Occipital lobe (tissue), 2 donors: ENCODE measurements around the gene KCNMA1. TPM values are rescaled to one million over a fixed set of nuclear protein-coding genes. Genes with fewer than 3 reads are reported as not detected.
"Not testable (repeated sequence)": the region's sequence is repeated elsewhere in the genome, so short reads cannot be mapped to it uniquely, and the experiment has no call there.

Experiments used
- DNase-seq: peaks from one replicate; lab custom pipeline; 2025; lab: John Stamatoyannopoulos, UW
- total RNA-seq: library from RNA; depleted of rRNA; stranded (reverse); fragments of >200 nt; gene quantifications from one replicate; pipeline ENCODE4 v1.2.3, GENCODE V29; 2014

Gene KCNMA1
- total RNA-seq, 1 donor from 2014 or later = 43.0 TPM

DNA sequence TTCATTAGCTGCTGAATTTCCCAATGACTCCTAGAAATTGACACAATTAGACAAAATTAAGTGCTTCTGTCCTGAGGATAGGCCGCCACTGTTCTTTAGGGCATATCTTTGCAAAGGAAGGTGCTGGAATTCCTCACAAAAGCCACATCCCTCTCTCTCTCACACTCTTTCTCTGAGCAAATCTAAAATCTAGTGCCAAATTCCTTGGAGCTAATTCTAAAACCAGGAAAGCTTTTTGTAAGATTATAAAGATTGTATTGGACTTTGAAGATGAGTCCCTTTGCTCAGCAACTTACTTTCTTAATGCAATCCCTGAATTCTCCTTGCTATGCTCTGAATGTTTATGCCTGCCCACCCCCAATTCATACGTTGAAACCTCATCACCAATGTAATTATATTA, 288.9 kb downstream of the KCNMA1 start:
- DNase-seq = no peak

DNA sequence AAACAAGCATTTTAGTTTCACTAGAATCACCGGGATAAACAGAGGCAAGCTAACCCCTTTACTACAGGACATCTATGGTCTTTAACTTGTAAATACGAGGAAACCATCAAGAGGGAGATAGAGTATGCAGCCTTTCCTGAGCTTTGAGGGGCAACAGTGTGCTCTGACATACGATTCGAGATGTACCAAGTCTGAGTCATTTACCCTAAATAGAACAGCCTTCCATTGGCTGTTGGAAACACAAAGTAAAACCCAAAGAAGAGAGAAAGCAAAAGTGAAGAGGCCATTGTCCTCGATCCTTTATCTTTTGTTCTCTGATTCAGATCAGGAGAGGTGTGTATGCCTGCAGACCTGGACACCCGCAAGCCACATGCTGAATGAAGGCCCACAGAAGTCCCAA, 289.5 kb downstream of the KCNMA1 start:
- DNase-seq = no peak

DNA sequence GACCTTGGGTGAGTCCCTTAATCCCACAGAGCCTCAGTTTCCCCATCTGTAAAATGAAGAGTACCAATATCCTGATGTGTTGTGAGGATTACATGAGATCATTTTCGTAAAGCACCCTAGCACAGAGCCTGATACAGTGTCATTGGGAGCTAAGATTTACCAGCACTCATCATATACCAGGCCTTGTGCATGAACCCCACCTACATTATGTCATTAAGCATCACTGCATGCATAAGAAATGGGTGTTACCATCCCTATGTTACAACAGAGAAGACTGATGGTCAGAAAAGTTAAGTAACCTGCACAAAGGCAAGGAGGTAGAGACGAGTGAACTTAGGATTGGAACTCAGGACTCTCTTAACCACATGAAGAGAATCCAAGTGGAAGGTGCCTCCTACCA, 290.6 kb downstream of the KCNMA1 start:
- DNase-seq = no peak

DNA sequence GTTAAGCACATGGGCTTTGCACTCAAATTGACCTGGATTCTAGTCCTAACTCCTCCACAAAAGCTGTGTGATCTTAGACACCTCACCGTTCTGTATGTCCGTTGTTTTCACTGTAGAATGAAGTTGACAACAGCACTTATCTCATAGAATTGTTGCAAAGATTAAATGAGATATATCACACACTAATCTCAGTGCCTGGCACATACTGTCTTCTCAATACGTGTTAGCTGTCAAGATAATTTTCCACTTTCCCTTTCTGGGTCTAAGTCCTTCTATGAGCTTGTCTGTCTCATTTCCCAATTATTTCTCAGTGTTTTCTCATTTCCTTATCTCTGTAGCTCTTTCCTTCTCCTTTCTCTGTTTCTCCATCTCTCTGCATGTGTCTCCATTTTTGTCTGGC, 296.6 kb downstream of the KCNMA1 start:
- DNase-seq = no peak

DNA sequence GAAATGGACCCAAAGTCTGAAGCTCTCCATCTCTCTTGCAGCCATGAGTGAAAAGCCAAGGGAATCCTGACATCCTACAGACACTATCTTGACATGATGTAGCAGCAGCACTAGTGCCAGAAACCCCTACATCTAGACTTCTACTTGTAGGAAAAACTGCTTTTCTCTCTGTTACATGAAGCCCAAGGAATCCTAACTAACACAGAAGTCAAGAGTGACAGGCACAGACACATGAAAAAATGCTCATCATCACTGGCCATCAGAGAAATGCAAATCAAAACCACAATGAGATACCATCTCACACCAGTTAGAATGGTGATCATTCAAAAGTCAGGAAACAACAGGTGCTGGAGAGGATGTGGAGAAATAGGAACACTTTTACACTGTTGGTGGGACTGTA, 297.7 kb downstream of the KCNMA1 start:
- DNase-seq = not testable (repeated sequence)

DNA sequence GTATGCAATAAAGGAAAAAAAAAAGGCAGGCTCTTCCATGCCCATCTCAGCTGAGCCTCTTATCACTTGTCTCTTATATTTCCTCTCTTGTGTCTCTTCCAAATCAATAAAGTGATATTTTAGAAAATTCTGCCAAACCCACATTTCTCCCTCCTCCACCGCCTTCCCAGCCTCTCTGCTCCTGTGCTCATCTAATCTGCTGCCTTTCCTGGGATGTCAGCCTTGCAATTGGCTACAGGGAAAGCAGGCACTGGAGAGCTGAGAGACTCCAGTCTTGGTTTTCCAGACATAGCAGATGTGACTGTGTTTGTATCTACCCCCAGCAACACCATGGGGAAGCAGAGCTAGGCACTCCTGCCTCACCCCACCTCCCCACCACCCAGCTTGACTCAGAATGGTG, 298.4 kb downstream of the KCNMA1 start:
- DNase-seq = no peak

DNA sequence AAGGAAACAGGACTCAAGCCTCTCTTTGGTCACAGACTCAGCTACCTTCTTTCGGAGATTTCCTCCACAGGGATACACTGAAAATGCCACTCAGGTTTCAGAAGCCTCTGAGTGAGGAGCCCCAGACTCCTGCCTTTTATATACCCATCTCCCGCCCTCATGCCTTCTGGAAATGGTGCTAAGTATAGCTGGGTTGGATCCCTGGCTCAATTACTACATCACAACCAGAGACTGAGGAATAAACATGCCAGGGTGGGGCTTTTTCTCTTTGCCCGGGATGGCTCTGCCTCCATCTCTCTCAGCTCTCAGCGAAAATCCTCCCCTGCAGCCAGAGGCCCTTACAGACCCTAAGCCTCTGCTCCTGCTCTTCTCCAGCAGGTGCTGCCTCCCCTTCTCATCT, 299.5 kb downstream of the KCNMA1 start:
- DNase-seq = no peak

DNA sequence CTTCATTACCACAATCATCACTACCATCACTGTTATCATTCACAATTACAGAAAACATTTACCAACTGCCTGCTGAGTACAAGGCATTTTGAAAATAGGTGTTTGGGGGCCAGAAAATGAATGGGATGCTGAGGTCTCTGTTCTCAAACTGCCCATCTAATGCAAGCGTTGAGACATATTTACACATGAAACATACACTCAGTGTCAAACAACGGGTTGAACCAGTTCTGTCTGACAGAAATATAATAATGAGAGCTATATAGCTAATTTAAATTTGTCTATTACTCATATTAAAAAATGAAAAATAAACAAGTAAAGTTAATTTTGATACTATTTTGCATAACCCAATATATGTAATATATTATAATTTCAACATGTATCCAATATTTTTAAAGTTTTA, 303.1 kb downstream of the KCNMA1 start:
- DNase-seq = no peak

DNA sequence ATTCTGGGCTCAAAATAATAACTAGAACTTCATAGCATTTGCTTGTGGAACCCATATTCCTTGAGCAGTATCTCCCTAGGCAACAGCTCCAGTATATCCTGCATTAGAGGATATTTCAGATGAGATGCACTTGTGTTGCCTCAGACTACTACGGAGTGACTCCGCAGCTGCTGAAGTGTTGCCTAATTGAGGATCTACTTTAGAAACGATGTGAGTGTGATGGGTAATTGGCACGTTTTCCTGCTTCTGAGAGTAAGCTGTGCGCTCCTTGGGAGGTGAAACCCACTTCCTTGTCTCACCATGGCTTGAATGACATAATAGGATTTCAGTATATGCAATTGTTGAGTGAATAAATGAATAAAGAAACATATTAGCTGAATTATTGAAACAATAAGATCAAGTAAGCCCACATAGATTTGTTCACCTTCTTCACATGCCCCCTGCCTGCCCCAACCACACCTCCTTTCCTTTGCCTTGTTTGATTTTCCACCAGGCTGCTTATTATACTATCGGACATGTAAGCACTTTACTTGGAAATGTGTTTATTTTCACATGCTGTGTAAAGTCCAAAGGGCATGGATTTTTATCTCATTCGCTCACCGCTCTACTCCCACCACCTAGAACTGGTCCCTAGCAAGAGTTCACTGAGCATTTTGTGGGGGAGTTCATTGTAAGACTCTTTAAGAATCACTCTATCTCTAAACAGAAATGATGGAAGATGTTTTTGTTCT, 303.8 kb downstream of the KCNMA1 start:
- DNase-seq = no peak

DNA sequence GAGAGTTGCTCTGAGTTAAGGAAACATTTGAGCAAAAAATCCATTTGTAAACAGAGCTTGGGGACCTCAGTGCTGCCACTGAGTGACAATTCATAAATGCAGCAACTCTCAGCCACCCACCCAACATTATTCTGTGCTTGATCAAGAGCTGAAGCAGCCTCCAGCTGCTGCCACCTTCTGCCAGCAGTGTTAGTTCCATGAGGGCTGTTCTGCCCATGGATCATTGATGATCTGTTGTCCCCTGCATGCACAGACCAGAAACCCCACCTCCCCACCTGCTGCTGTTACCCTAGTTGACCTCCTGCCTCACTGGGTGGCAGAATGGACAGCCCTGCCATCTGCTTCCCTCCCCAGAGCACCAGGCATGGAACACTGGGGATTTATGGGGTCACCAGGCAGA, 305.4 kb downstream of the KCNMA1 start:
- no peak for DNase-seq

DNA sequence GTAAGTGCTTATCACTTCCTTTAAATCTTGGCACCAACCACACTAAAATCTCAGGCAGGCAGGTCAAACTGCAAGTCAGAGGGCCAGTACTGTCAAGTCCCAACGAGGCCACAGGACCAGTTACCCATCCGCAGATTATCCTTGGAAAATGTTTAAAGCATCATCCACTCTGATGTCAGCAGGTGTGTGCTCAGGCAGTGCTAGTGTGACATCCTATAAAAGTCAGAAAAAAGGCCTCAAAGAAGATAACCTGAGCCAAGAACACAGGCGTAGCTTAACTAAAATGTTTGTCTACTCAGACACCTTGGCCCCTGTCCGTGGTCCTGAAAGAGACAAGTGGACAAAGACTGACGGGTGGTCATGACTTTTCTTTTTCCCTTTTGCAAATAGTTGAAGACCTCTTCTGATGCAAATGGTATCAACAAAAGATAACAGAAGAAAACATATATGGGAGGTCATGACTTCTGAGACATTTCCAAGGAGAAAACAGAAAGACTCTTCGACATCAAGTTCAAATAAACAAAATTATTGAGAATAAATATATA, 309.3 kb downstream of the KCNMA1 start:
- DNase-seq = no peak

DNA sequence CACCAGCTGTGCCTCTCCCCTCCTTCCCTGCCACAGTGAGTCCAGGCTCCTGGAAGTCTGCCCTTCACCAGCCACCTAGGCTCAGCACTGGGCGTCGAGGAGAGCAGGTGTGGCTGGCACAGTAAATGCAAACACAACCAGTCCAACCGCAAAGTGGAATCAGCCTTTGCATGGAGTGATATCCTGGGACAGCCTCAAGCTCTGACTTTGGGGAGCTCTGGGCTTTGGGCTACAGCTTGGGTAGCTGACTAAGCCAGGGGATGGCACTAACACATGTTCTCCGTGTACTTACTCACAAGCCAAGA, 312.4 kb downstream of the KCNMA1 start:
- DNase-seq = no peak

DNA sequence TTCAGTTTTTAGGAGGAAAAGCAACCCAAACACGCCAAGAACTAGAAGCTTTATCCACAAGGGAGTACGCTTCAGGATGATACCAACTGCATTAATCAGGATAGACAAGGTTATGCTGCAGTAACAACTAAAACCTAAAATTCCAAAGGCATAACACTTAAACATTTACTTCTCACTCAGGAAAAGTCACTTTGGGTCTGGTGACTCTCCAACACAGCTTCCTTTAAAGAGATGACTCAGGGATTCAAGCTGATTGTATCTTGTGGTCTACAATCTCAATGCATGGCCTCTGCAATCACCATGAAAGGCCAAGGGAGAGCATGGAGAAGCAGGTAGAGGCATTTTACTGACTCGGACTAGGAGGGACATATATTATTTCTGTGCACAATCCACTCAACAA, 315.8 kb downstream of the KCNMA1 start:
- DNase-seq = no peak

DNA sequence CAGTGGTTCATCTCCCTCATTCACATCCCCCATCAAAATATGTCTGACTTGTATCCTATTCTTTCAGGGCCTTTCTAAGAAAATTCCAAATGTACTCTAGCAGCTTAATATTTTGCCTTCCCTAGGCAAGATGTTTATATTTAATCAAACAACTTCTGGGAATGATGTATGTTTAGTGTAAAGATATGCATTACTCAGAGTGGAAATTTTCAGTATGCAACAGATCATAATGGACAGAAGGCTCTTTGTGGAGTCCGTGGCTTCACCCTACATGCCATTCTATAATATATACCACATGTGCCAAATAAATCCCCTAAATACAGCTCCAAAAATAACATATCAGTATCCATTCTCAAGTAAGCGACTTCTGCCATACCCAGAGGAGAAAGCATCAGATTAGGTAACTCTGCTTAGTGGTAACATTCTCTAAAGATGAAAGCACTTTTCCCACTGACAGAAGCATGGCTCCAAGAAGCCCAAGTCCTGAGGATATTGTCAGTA, 316.6 kb downstream of the KCNMA1 start:
- no peak for DNase-seq

DNA sequence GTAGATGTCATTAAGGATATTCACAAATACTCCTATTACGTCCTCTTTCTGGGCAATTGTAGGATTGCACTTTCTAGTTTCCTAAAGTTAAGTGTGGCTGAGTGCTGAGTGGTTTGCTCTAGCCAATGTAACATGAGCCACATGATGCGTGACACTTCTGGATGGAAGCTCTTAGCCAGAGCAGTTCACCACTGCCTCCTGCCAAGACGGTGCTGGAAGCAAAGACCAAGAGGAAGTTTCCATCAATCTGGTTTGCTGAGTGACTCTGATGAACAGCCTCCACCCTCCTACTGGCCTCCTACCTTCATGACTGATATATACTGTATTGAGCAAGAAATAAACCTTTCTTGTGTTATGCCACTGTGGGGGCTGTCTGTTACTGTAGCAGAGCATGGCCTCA, 318.1 kb downstream of the KCNMA1 start:
- no peak for DNase-seq

DNA sequence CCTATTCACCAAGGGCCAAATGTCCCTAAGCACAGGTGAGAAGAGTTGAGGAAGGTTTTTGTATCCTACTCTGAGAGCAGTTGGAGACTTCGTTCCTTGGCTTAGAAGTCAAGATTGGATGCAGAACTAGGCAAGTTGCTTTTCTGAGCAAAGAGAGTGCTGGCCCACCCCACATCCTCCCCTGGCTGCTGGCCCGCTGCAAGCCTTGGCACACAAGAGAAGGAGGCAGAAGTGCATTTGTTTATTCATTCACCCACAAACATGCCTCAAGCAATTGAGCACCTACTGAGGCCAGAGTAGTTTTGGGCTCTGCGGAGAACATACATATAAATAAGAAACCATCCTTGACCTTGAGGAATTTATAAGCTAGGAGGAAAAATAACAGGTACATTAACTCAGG, 318.9 kb downstream of the KCNMA1 start:
- no peak for DNase-seq

DNA sequence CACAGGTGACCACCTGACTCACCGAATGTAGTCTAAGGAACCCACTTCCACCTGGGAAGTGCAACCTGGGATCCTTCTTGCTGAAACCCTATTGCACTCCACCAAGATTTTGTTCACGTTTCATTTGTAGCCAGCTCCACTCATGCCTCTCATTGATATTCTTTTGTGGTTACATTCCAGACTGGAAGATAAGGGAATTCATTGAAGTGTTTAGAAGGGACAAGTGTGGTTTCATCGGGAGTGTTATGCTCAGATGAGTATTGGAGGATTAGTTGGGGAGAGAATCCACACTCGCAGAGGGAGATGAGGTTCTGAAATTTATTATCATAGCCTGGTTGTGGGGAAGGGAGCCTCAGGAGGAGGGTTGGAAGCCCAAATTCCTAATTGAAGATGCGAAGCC, 320.4 kb downstream of the KCNMA1 start:
- no peak for DNase-seq

DNA sequence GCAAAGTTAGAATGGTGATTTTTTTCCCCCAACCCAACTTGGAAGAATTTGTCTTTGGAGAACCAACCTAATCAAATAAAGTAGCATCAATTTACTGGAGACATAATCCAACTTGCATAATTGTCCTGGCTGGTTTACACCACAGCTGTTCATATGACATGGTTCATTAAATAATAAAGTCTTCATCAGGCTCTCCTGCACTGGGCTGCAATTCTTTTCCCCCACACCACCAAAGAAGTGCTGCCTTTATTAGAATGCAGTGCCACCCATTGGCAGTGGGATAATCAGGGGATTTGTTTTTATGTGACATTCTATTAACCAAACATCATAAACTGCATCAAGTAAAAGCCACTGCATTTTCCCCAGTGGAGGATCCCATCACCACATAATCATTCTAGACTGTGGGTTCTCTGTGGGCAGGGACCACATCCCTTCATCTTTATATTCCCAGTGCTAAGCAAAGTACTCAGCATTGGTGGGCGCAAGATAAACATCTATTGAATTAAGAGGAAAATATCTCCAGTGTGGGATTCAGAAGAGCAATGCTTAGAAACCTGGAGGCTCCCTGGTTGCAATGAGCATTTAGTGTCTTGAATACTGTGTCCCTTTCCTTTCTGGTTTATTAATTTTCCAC, 322.0 kb downstream of the KCNMA1 start:
- DNase-seq = no peak

DNA sequence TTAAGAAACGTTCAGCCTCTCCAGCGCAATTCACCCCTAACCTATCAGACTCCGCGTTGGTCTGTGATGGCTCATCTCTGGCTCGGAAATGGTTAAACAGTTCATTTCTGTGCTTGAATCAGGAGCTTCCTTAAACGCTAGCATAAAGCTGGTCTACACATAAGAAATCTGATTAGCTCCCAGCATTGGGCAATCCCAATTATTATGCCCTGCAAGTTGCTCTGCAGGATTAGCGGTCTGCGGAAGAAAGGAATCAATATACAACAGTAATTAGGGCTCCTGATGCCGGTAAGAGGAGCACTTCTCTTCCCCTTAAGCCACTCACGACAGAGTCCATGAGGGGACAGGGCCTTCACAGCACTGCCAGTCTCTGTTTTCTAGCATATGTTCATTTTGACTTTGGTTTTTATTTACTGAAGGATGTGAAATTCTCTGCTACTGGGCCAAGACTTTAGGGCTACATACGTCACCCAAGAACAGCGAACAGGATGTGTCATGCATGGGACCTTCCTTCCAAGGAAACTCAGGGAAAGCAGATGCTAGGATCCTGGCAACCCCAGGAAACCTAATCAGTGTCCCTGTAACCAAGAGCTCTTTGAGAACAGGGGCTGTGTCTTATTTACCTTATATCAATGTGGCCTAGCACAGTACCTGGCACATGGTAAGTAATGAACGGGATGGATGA, 324.4 kb downstream of the KCNMA1 start:
- DNase-seq = no peak

DNA sequence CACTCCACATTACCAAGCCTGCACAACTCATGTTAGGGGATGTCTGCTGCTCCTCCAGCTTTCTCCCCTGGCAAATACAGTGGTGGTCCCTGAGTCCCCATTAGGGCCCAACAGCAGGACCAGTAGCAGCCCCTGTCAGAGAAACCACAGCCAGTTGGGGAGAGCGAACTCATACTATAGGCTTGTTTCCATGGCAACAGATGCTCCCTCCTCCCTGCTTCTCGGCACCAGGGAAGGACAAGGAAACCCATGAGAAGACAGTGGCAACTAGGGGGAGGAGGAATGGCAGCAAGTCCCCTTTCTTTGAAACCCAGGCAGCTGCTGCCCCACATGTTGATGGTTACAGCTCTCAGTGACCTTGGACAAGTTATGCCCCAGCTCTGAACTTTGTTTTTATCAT, 326.4 kb downstream of the KCNMA1 start:
- peak; percentile 18 for DNase-seq

DNA sequence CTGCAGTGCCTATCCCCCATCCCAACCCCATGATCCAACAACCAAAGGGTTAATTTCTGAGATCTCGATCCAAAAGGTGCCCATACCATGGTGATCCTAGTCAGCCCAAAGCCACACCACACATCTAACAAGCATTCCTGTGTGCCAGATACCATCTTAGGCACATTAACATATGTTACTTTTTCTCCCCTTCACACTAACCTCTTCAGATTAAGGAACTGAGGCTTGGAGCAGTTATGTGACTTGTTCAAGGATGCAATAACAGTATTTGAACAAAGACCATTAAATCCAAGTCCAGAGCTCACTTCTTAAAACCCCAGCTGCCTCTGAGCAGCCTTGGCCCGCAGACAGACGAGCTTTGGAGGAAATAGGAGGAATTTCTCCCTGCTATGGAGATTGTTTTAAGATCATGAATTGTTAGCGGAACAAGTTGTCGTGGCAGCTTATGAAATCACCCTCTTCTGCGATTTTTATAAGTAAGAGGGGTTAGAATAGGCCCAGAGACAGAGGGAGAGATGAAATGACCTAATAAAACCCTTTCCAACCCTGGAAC, 327.2 kb downstream of the KCNMA1 start:
- no peak for DNase-seq

DNA sequence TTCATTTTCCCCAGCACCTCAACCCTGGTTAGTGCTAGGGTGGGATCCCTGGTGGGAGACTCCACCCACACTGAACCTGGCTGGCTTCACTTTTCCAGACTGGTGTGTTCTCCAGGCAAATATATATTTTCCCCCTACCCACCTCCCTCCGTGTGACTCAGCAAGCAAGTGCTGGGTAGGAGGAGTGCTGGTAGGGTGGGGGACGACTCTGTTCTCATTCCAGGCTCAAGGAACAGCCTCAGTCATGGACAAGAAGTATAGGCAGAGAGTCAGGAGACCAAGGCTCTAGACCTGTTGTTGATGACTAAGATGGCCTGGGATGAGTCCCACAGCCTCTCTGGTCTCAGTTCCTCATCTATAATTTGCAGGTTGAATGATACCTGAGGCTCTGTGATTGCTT, 328.1 kb downstream of the KCNMA1 start:
- no peak for DNase-seq
